H9 (cell line): ENCODE results near the gene MAP2K1. TPM values are rescaled to one million over a fixed set of nuclear protein-coding genes. Genes with fewer than 3 reads are reported as not detected.

Experiments used
- DNase-seq: peaks from one replicate; pipeline ENCODE4 v3.0.0-alpha.2; 2017
- H2AFZ ChIP-seq: one replicate; pipeline ENCODE4 v1.6.1; 2013; ENCODE audit warnings: mild to moderate bottlenecking, low read length, control low read depth, moderate library complexity
- H2AK5ac ChIP-seq: 2 replicates; pipeline ENCODE4 v1.6.1; 2013; ENCODE audit warnings: low read length, control low read depth, mixed read lengths; ENCODE audit not compliant: insufficient read length
- H2BK120ac ChIP-seq: one replicate; pipeline ENCODE4 v1.6.1; 2013; ENCODE audit warnings: low read depth, mild to moderate bottlenecking, low read length, control low read depth, inconsistent platforms; ENCODE audit not compliant: poor library complexity, severe bottlenecking
- H2BK12ac ChIP-seq: 2 replicates; pipeline ENCODE4 v1.6.1; 2013; ENCODE audit warnings: low read length, control low read depth, mixed read lengths, low read depth; ENCODE audit not compliant: insufficient read length
- H2BK15ac ChIP-seq: 2 replicates; pipeline ENCODE4 v1.6.1; 2013; ENCODE audit warnings: low read depth, low read length, control low read depth
- H2BK20ac ChIP-seq: one replicate; pipeline ENCODE4 v1.6.1; 2013; ENCODE audit warnings: low read depth, mild to moderate bottlenecking, low read length, control low read depth, inconsistent platforms; ENCODE audit not compliant: poor library complexity, severe bottlenecking
- H2BK5ac ChIP-seq: 2 replicates; pipeline ENCODE4 v1.6.1; 2013; ENCODE audit warnings: low read length, control low read depth, mixed read lengths; ENCODE audit not compliant: insufficient read length
- H3K14ac ChIP-seq: 2 replicates; pipeline ENCODE4 v1.6.1; 2013; ENCODE audit warnings: low read length, control low read depth; ENCODE audit not compliant: insufficient read depth
- H3K18ac ChIP-seq: 2 replicates; pipeline ENCODE4 v1.6.1; 2013; ENCODE audit warnings: low read depth, mild to moderate bottlenecking, mixed read lengths, low read length, control low read depth; ENCODE audit not compliant: insufficient read length
- H3K23ac ChIP-seq: 2 replicates; pipeline ENCODE4 v1.6.1; 2013; ENCODE audit warnings: low read length, control low read depth, mixed read lengths, low read depth; ENCODE audit not compliant: insufficient read length
- H3K23me2 ChIP-seq: 2 replicates; pipeline ENCODE4 v1.6.1; 2013; ENCODE audit warnings: low read depth, mild to moderate bottlenecking, mixed read lengths, low read length, control low read depth; ENCODE audit not compliant: insufficient read length, poor library complexity, severe bottlenecking
- H3K27ac ChIP-seq: 2 replicates; pipeline ENCODE4 v1.5.1; 2013; ENCODE audit warnings: low read length, control low read depth, mixed read lengths, low read depth; ENCODE audit not compliant: insufficient read length
- H3K27me3 ChIP-seq: 2 replicates; pipeline ENCODE4 v1.6.1; 2013; ENCODE audit warnings: low read length, control low read depth, inconsistent platforms; ENCODE audit not compliant: insufficient read depth
- H3K4ac ChIP-seq: 2 replicates; pipeline ENCODE4 v1.6.1; 2013; ENCODE audit warnings: low read depth, mild to moderate bottlenecking, control low read depth, inconsistent platforms, low read length, moderate library complexity
- H3K4me1 ChIP-seq: 2 replicates; pipeline ENCODE4 v1.6.1; 2013; ENCODE audit warnings: low read length, control low read depth, inconsistent platforms; ENCODE audit not compliant: insufficient read depth
- H3K4me2 ChIP-seq: 2 replicates; pipeline ENCODE4 v1.6.1; 2013; ENCODE audit warnings: low read length, control low read depth, mixed read lengths; ENCODE audit not compliant: insufficient read length, insufficient read depth
- H3K56ac ChIP-seq: 2 replicates; pipeline ENCODE4 v1.6.1; 2013; ENCODE audit warnings: low read depth, mild to moderate bottlenecking, mixed read lengths, low read length, control low read depth; ENCODE audit not compliant: insufficient read length
- H3K79me1 ChIP-seq: 2 replicates; pipeline ENCODE4 v1.6.1; 2013; ENCODE audit warnings: low read depth, mild to moderate bottlenecking, moderate library complexity, low read length, control low read depth, inconsistent platforms; ENCODE audit not compliant: insufficient read depth, poor library complexity, severe bottlenecking
- H3K79me2 ChIP-seq: 2 replicates; pipeline ENCODE4 v1.6.1; 2013; ENCODE audit warnings: low read length, control low read depth, inconsistent platforms; ENCODE audit not compliant: insufficient read depth
- H3K9ac ChIP-seq: 2 replicates; pipeline ENCODE4 v1.6.1; 2013; ENCODE audit warnings: low read length, control low read depth, mixed read lengths; ENCODE audit not compliant: insufficient read length; ENCODE audit errors: extremely low read depth
- H3K9me3 ChIP-seq: one replicate; pipeline ENCODE4 v1.6.1; 2013; ENCODE audit warnings: low read depth, low read length, inconsistent platforms; ENCODE audit not compliant: control insufficient read depth
- H3T11ph ChIP-seq: one replicate; pipeline ENCODE4 v1.6.1; 2013; ENCODE audit warnings: mild to moderate bottlenecking, low read length, control low read depth, inconsistent platforms
- H4K20me1 ChIP-seq: one replicate; pipeline ENCODE4 v1.6.1; 2013; ENCODE audit not compliant: control insufficient read depth, insufficient read length, insufficient read depth
- H4K5ac ChIP-seq: 2 replicates; pipeline ENCODE4 v1.6.1; 2013; ENCODE audit warnings: low read depth, mild to moderate bottlenecking, mixed read lengths, low read length, control low read depth; ENCODE audit not compliant: insufficient read length
- H4K8ac ChIP-seq: replicated peaks from 2 replicates; pipeline ENCODE4 v1.6.1; 2013; ENCODE audit warnings: low read length, control low read depth, mixed read lengths, low read depth; ENCODE audit not compliant: insufficient read length
- H4K91ac ChIP-seq: 2 replicates; pipeline ENCODE4 v1.6.1; 2013; ENCODE audit warnings: low read depth, mild to moderate bottlenecking, moderate library complexity, mixed read lengths, low read length, control low read depth; ENCODE audit not compliant: insufficient read length
- H3K27ac Mint-ChIP-seq, 3 experiments: 2 replicates in 2 of 3; 3 replicates in 1 of 3; pipeline ENCODE4 v1.8.0; 2020 to 2021; ENCODE audit warnings: mixed read lengths in 3 of 3, mild to moderate bottlenecking in 1 of 3, moderate library complexity in 1 of 3
- H3K27me3 Mint-ChIP-seq: 2 replicates; pipeline ENCODE4 v1.8.0; 2021; ENCODE audit warnings: low read depth, mild to moderate bottlenecking, moderate library complexity, mixed read lengths
- H3K36me3 Mint-ChIP-seq, 3 experiments: 2 replicates in 2 of 3; 3 replicates in 1 of 3; pipeline ENCODE4 v1.8.0; 2020 to 2021; ENCODE audit warnings: low read depth in 3 of 3, mixed read lengths in 3 of 3; ENCODE audit not compliant: insufficient read depth in 1 of 3
- H3K4me1 Mint-ChIP-seq, 2 experiments: 2 replicates each; pipeline ENCODE4 v1.8.0; 2020; ENCODE audit warnings: mixed read lengths in 2 of 2
- H3K4me3 Mint-ChIP-seq, 2 experiments: 2 replicates in 1 of 2; 3 replicates in 1 of 2; pipeline ENCODE4 v1.8.0; 2020 to 2021; ENCODE audit warnings: mild to moderate bottlenecking in 2 of 2, mixed read lengths in 2 of 2, moderate library complexity in 1 of 2
- H3K9me3 Mint-ChIP-seq, 2 experiments: 2 replicates in 1 of 2; 3 replicates in 1 of 2; pipeline ENCODE4 v1.8.0; 2020; ENCODE audit warnings: mild to moderate bottlenecking in 2 of 2, mixed read lengths in 2 of 2, moderate library complexity in 1 of 2
- WGBS: extraction: QIAGEN DNeasy Blood & Tissue Kit; methylation state at CpG from one replicate; pipeline ENCODE4 v1.1.7; 2013; ENCODE audit warnings: missing lambda C conversion rate, low lambda C conversion rate, mixed read lengths; ENCODE audit not compliant: insufficient read length; ENCODE audit errors: extremely low coverage; 5-methylcytosine and 5-hydroxymethylcytosine counted together
- total RNA-seq: library from RNA; stranded (reverse); gene quantifications from 2 replicates; pipeline ENCODE4 v1.2.1, GENCODE V29; 2021
- TF ChIP-seq, protein P1 (sequence below): fragments of 200-600 bp; sonication (generic); conservative IDR thresholded peaks from 3 replicates; pipeline ENCODE4 v1.8.0; 2021; ENCODE audit warnings: antibody characterized with exemption, mild to moderate bottlenecking

MAP2K1 gene
- total RNA-seq, 1 experiment from 2014 or later: 50.8 TPM

DNA sequence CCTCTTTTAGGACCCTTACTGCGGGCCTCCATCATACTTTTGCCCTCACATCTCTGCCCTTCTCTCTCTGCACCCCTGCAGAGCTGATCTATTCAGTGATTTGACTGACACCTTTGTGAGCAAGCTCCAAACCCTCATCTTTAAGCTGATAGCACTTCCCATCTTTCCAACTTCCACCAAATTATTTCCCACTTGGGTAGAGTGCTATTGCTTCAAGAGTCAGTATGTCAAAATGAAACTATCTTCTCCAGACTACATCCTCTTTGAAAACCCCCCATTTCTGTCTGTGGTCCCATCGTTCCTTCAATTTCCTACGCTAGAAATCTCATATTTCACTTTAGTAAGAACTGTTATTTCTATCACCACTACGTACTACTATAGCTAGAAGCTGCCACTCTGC, 138.1 kb downstream of the MAP2K1 start:
- no peak overlapping the region for H2BK5ac ChIP-seq
- no peak overlapping the region for H3K18ac ChIP-seq
- no peak overlapping the region for H4K91ac ChIP-seq
- H3K27me3 ChIP-seq: no peaks in the 10 kb centered on the region
- no peaks in the 10 kb centered on the region for H3K4me1 ChIP-seq
- H3K4me1 Mint-ChIP-seq: no peaks in the 10 kb centered on the region
- no peak overlapping the region for H3T11ph ChIP-seq
- H3K4me2 ChIP-seq: no peak overlapping the region
- no peak overlapping the region; a peak in 1 of 7 replicates for H3K27ac Mint-ChIP-seq
- H2AFZ ChIP-seq: no peak overlapping the region
- no peak overlapping the region for H3K4ac ChIP-seq
- H3K79me1 ChIP-seq: no peaks in the 10 kb centered on the region
- no peak for DNase-seq
- H3K23ac ChIP-seq: no peak overlapping the region
- no peak overlapping the region for H4K5ac ChIP-seq
- no peak overlapping the region for H3K9ac ChIP-seq
- no peaks in the 10 kb centered on the region for H3K23me2 ChIP-seq
- 100% methylated on average over 2 of the region's 4 CpGs for WGBS
- no peak overlapping the region for H4K8ac ChIP-seq
- H2AK5ac ChIP-seq: no peak overlapping the region
- no peaks in the 10 kb centered on the region for H3K27me3 Mint-ChIP-seq
- no peak overlapping the region for H3K56ac ChIP-seq
- H3K4me3 Mint-ChIP-seq: no peak overlapping the region
- no peak overlapping the region for H2BK20ac ChIP-seq
- no peaks in the 10 kb centered on the region for H4K20me1 ChIP-seq
- H3K27ac ChIP-seq: no peak overlapping the region
- TF ChIP-seq, protein P1, sequence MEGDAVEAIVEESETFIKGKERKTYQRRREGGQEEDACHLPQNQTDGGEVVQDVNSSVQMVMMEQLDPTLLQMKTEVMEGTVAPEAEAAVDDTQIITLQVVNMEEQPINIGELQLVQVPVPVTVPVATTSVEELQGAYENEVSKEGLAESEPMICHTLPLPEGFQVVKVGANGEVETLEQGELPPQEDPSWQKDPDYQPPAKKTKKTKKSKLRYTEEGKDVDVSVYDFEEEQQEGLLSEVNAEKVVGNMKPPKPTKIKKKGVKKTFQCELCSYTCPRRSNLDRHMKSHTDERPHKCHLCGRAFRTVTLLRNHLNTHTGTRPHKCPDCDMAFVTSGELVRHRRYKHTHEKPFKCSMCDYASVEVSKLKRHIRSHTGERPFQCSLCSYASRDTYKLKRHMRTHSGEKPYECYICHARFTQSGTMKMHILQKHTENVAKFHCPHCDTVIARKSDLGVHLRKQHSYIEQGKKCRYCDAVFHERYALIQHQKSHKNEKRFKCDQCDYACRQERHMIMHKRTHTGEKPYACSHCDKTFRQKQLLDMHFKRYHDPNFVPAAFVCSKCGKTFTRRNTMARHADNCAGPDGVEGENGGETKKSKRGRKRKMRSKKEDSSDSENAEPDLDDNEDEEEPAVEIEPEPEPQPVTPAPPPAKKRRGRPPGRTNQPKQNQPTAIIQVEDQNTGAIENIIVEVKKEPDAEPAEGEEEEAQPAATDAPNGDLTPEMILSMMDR: no peak
- H3K14ac ChIP-seq: no peak overlapping the region
- no peak overlapping the region for H2BK15ac ChIP-seq
- no peak overlapping the region for H2BK120ac ChIP-seq
- no peaks in the 10 kb centered on the region for H3K9me3 Mint-ChIP-seq
- H2BK12ac ChIP-seq: no peak overlapping the region
- no peaks in the 10 kb centered on the region for H3K9me3 ChIP-seq
- peaks cover 13 to 66% (median 53%) of the 10 kb centered on the region in 3 experiments; a peak in 6 of 7 replicates for H3K36me3 Mint-ChIP-seq
- no peaks in the 10 kb centered on the region for H3K79me2 ChIP-seq
